HepG2 (cell line): ENCODE data around the gene GYS1. TPM values are rescaled to one million over a fixed set of nuclear protein-coding genes. Genes with fewer than 3 reads are reported as not detected.

Source experiments
- EP300 ChIP-seq, 3 experiments: sonication (generic) in 1 of 3; formaldehyde crosslinking in 1 of 3; IDR thresholded peaks; 2 replicates each; pipeline versions ENCODE4 v1.5.1 to v1.6.1; 2011 to 2020; ENCODE audit warnings: low read depth in 2 of 3, low read length in 2 of 3, borderline replicate concordance in 1 of 3, improper control_type of control experiment in 1 of 3, mild to moderate bottlenecking in 1 of 3, missing genetic modification reagents in 1 of 3, moderate library complexity in 1 of 3
- ESRRA ChIP-seq: sonication (generic); formaldehyde crosslinking; IDR thresholded peaks from 2 replicates; pipeline ENCODE4 v1.5.1; 2020; ENCODE audit warnings: mild to moderate bottlenecking, low read depth, missing genetic modification reagents
- KAT7 ChIP-seq: IDR thresholded peaks from 2 replicates; pipeline ENCODE4 v1.6.1; 2018; ENCODE audit warnings: borderline replicate concordance, missing compliant biosample characterization
- MYC ChIP-seq: sonication (generic); formaldehyde crosslinking; IDR thresholded peaks from 2 replicates; pipeline ENCODE4 v1.9.0; 2021; ENCODE audit warnings: missing genetic modification reagents, borderline replicate concordance
- MYPOP ChIP-seq: sonication (generic); formaldehyde crosslinking; IDR thresholded peaks from 2 replicates; pipeline ENCODE4 v1.8.1; 2023; ENCODE audit warnings: mild to moderate bottlenecking, moderate library complexity, missing genetic modification reagents
- TFDP1 ChIP-seq: IDR thresholded peaks from 2 replicates; pipeline ENCODE4 v1.6.1; 2016; ENCODE audit warnings: missing compliant biosample characterization, missing genetic modification reagents, borderline replicate concordance
- TRAFD1 ChIP-seq: sonication (generic); formaldehyde crosslinking; IDR thresholded peaks from 2 replicates; pipeline ENCODE4 v1.5.1; 2020; ENCODE audit warnings: missing genetic modification reagents, mild to moderate bottlenecking, borderline replicate concordance
- YEATS4 ChIP-seq: sonication (generic); formaldehyde crosslinking; IDR thresholded peaks from 2 replicates; pipeline ENCODE4 v1.4.0; 2020; ENCODE audit warnings: missing genetic modification reagents, borderline replicate concordance
- ZMAT5 ChIP-seq: sonication (generic); formaldehyde crosslinking; IDR thresholded peaks from 2 replicates; pipeline ENCODE4 v1.5.0; 2020; ENCODE audit warnings: mild to moderate bottlenecking, low read depth, missing genetic modification reagents, borderline replicate concordance
- ZNF337 ChIP-seq: sonication (generic); formaldehyde crosslinking; IDR thresholded peaks from 2 replicates; pipeline ENCODE4 v1.5.1; 2020; ENCODE audit warnings: missing genetic modification reagents, low read depth, mild to moderate bottlenecking, borderline replicate concordance
- ZNF549 ChIP-seq: sonication (generic); formaldehyde crosslinking; IDR thresholded peaks from 2 replicates; pipeline ENCODE4 v1.5.0; 2020; ENCODE audit warnings: missing genetic modification reagents
- ZNF572 ChIP-seq: sonication (generic); formaldehyde crosslinking; IDR thresholded peaks from 2 replicates; pipeline ENCODE4 v1.5.1; 2020; ENCODE audit warnings: mild to moderate bottlenecking, missing genetic modification reagents
- ZNF780A ChIP-seq: sonication (generic); formaldehyde crosslinking; IDR thresholded peaks from 2 replicates; pipeline ENCODE4 v1.8.0; 2022; ENCODE audit warnings: mild to moderate bottlenecking, missing genetic modification reagents, moderate library complexity
- polyA plus RNA-seq, 8 experiments: library from polyadenylated mRNA; depleted of rRNA in 3 of 8; stranded (reverse) in 7 of 8; unstranded in 1 of 8; fragments of >200 nt; fragmentation: Illumina TruSeq in 4 of 8; extraction: Trizol in 4 of 8; gene quantifications; 2 replicates each; pipeline versions ENCODE4 v1.2.1 to v1.2.3, GENCODE V29; 2011 to 2016; ENCODE audit warnings: low read depth in 4 of 8, missing spikeins in 1 of 8, mixed read lengths in 1 of 8; ENCODE audit not compliant: insufficient read depth in 1 of 8
- total RNA-seq, 5 experiments: library from RNA; depleted of rRNA; stranded (reverse); fragments of >200 nt; fragmentation: Illumina TruSeq; extraction: Trizol; gene quantifications; 2 replicates each; pipeline ENCODE4 v1.2.3, GENCODE V29; 2016; ENCODE audit warnings: low read depth in 1 of 5
- TF ChIP-seq, protein P1 (sequence below): sonication (generic); formaldehyde crosslinking; IDR thresholded peaks from 2 replicates; pipeline ENCODE4 v1.9.0; 2021; ENCODE audit warnings: mild to moderate bottlenecking, missing genetic modification reagents

Gene GYS1
- total and polyA plus RNA-seq, 2 of the 13 experiments (the other 11 are each of a cell fraction or from before 2014, with no cell fraction given): 18.4 to 42.1 TPM

DNA sequence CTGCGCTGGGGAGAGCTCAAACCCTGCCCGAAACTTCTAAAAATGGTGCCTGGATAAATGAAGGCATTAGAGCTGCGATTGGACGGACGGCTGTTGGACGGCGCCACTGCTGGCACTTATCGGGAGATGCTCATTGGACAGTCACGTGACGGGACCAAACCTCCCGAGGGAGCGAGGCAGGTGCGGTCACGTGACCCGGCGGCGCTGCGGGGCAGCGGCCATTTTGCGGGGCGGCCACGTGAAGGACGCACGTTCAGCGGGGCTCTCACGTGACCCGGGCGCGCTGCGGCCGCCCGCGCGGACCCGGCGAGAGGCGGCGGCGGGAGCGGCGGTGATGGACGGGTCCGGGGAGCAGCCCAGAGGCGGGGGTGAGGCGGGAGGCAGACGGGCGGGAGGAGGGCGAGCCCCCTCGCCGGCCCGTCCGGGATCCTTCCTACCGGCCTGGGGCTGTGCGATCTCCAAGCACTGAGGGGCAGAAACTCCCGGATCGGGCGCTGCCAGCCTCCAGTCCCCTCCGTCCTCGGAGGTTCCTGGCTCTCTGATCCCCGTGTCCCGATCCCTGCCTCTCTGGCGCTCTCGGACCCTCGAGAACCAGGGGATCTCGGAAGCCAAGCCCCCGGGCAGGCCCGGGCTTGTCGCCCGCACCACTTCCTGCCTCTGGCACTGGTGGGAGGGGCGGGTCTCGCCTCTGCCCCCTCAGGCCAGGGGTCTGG, 38.4 kb downstream of the GYS1 start, which contains the start of gene BAX (continued):
- TF ChIP-seq MYPOP (CRISPR knock-in tag) (no peak; the same call in 1 of the 2 replicates), TFDP1 (CRISPR knock-in tag) (peak; percentile 72; the same call in 1 of the 2 replicates), YEATS4 (peak; percentile 90; the same call in 1 of the 2 replicates), ESRRA (CRISPR knock-in tag) (peak; percentile 50; the same call in 1 of the 2 replicates), ZNF780A (CRISPR knock-in tag) (no peak), TRAFD1 (CRISPR knock-in tag) (0 out of 2 replicates have a peak, but pooled peaks have one; percentile 40), ZMAT5 (no peak), ZNF549 (CRISPR knock-in tag) (no peak), ZNF572 (CRISPR knock-in tag) (no peak), ZNF337 (CRISPR knock-in tag) (no peak), MYC (CRISPR knock-in tag) (peak; percentile 82), KAT7 (CRISPR knock-in tag) (peak; percentile 57; the same call in 1 of the 2 replicates), EP300 (IDR thresholded peaks at IDR 0.05; ENCODE audit: low read depth in 2 of 2, low read length in 2 of 2) (peak in 1 of 2 experiments; percentile 25; a peak in 1 of 4 replicates), EP300 (CRISPR knock-in tag; IDR thresholded peaks at IDR 0.05; ENCODE audit: borderline replicate concordance) (no peak)
- TF ChIP-seq, protein P1, sequence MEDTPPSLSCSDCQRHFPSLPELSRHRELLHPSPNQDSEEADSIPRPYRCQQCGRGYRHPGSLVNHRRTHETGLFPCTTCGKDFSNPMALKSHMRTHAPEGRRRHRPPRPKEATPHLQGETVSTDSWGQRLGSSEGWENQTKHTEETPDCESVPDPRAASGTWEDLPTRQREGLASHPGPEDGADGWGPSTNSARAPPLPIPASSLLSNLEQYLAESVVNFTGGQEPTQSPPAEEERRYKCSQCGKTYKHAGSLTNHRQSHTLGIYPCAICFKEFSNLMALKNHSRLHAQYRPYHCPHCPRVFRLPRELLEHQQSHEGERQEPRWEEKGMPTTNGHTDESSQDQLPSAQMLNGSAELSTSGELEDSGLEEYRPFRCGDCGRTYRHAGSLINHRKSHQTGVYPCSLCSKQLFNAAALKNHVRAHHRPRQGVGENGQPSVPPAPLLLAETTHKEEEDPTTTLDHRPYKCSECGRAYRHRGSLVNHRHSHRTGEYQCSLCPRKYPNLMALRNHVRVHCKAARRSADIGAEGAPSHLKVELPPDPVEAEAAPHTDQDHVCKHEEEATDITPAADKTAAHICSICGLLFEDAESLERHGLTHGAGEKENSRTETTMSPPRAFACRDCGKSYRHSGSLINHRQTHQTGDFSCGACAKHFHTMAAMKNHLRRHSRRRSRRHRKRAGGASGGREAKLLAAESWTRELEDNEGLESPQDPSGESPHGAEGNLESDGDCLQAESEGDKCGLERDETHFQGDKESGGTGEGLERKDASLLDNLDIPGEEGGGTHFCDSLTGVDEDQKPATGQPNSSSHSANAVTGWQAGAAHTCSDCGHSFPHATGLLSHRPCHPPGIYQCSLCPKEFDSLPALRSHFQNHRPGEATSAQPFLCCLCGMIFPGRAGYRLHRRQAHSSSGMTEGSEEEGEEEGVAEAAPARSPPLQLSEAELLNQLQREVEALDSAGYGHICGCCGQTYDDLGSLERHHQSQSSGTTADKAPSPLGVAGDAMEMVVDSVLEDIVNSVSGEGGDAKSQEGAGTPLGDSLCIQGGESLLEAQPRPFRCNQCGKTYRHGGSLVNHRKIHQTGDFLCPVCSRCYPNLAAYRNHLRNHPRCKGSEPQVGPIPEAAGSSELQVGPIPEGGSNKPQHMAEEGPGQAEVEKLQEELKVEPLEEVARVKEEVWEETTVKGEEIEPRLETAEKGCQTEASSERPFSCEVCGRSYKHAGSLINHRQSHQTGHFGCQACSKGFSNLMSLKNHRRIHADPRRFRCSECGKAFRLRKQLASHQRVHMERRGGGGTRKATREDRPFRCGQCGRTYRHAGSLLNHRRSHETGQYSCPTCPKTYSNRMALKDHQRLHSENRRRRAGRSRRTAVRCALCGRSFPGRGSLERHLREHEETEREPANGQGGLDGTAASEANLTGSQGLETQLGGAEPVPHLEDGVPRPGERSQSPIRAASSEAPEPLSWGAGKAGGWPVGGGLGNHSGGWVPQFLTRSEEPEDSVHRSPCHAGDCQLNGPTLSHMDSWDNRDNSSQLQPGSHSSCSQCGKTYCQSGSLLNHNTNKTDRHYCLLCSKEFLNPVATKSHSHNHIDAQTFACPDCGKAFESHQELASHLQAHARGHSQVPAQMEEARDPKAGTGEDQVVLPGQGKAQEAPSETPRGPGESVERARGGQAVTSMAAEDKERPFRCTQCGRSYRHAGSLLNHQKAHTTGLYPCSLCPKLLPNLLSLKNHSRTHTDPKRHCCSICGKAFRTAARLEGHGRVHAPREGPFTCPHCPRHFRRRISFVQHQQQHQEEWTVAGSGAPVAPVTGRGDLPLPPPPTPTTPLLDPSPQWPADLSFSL (CRISPR knock-in tag): no peak
